Medulla oblongata (tissue), 1 donor: Measurements from ENCODE around the gene CRADD.
"Not testable (repeated sequence)": the region's sequence is repeated elsewhere in the genome, so short reads cannot be mapped to it uniquely, and the experiment has no call there.

ENCODE experiments used
- DNase-seq: peaks from one replicate; pipeline ENCODE4 v3.0.0-alpha.2; 2015; ENCODE audit errors: extremely low spot score

CRADD gene

GRCh38 chr12:93870020-93870795 is 193.0 kb downstream of the CRADD start:
- DNase-seq = no peak

DNA sequence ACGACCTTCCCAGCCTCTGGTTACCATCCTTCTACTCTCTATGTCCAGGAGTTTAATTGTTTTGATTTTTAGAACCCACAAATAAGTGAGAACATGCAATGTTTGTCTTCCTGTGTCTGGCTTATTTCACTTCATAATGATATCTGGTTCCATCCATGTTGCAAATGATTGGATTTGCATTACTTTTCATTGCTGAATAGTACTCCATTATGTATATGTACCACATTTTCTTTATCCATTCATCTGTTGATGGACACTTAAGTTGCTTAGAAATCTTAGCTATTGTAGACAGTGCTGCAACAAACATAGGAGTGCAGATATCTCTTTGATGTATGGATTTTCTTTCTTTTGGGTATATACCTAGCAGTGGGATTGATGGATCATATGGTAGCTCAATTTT is 194.4 kb downstream of the CRADD start:
- DNase-seq = not testable (repeated sequence)

DNA sequence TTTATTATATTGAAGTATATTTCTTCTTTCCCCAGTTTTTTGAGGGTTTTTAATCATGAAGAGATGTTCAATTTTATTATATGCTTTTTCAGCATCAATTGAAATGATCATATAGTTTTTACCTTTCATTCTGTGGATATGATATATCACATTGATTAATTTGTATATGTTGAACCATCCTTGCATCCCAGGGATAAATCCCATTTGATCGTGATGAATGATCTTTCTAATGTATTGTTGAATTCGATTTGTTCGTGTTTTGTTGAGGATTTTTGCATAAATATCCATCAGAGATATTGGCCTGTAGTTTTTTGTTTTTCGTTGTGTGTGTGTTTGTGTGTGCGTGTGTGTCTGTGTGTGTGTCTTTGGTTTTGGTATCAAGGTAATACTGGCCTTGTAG is 196.4 kb downstream of the CRADD start:
- DNase-seq = no peak

DNA sequence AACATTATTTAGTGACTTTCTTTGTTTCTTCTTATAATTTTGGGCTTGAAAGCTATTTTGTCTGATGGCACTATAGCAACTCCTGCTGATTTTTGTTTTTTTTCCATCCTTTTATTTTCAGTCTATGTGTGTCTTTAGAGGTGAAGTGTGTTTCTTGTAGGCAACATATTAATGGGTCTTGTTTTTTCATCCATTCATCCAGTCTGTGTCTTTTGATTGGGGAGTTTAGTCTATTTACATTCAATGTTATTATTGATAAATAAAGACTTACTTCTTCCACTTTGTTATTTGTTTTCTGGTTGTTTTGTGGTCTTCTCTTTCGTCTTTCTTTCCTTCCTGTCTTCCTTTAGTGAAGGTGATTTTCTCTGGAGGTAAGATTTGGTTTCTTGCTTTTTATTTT is 198.0 kb downstream of the CRADD start:
- DNase-seq = no peak

DNA sequence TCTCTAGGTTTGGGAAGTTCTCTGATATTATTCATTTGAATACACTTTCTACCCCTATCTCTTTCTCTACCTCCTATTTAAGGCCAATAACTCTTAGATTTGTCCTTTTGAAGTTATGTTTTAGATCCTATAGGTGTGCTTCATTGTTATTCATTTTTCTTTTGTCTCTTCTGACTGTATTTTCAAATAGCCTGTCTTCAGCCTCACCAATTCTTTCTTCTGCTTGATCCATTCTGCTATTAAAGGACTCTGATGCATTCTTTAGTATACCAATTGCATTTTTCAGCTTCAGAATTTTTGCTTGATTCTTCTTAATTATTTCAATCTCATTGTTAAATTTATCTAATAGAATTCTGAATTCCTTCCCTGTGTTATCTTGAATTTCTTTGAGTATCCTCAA is 199.2 kb downstream of the CRADD start:
- no peak for DNase-seq

GRCh38 chr12:93877446-93877845 is 200.3 kb downstream of the CRADD start:
- no peak for DNase-seq

DNA sequence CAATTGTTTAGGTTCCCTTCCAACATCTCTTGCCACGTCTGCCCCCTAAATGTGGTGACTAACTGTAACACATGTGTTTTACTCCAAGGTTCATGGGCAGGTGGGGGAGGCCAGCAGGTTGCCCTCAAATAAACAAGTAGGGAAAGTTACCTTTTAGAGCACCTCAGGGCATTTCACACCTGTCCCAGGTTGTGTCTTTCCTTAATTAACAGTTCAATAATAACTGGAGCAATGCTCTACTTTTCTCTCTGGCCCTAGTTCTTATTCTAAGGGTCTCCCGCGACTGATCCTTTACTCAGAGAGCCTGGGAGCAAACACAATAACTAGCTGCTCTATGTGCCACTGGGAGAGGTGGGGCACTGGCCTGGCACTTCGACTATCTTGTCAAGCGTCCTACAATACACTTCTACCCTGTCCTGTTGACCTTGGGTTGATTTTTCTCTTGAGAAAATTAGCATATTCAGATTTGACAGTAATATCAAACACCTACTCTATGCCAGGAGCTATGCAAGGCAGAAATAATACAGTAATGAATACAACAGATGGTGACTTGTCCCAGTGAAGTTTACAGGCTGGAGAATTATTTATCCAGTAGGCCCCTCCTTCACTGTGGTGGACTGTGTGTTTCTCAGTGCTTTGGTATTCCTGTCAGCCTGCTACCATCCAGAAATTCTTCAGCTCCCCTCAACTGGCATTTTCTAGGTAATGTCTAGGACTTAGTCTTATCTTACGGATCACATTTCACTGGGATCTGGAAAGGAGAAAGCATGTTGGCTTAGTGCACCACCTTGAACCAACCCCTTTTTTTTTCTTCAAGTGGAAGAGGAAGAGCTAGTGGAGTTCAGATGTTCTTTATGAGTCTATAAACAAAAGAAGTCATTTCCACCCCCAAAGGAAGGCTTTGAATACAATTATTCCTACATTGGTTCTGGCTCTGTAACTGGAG is 202.6 kb downstream of the CRADD start:
- no peak for DNase-seq

GRCh38 chr12:93880853-93881522 is 203.8 kb downstream of the CRADD start:
- no peak for DNase-seq

GRCh38 chr12:93882763-93883162 is 205.6 kb downstream of the CRADD start:
- no peak for DNase-seq

- DNase-seq = no peak
These were observed 206.4 kb downstream of the CRADD start for GRCh38 chr12:93883436-93884154.

- DNase-seq = no peak
These were observed 207.8 kb downstream of the CRADD start for GRCh38 chr12:93884794-93885460.

- DNase-seq = not testable (repeated sequence)
These were observed 208.9 kb downstream of the CRADD start for GRCh38 chr12:93885973-93886532.

GRCh38 chr12:93886533-93887511 is 209.6 kb downstream of the CRADD start:
- no peak for DNase-seq

- no peak for DNase-seq
These were observed 211.8 kb downstream of the CRADD start for GRCh38 chr12:93888964-93889363.

- no peak for DNase-seq
These were observed 212.5 kb downstream of the CRADD start for GRCh38 chr12:93889516-93890212.

GRCh38 chr12:93892423-93893268 is 215.5 kb downstream of the CRADD start:
- peak; percentile 49 for DNase-seq

GRCh38 chr12:93894391-93895088 is 217.4 kb downstream of the CRADD start:
- DNase-seq = peak; percentile 89
